ENCODE results near the gene FBN3.

FBN3 gene

GRCh38 chr19:8148410-8149260 lies 757 bp downstream of the FBN3 start:
- no peak for DNase-seq

GRCh38 chr19:8148088-8148409 lies 1.3 kb downstream of the FBN3 start:
- DNase-seq, result no peak

- no peak for DNase-seq
Observed at GRCh38 chr19:8147582-8147978, 1.8 kb downstream of the FBN3 start.

- no peak for DNase-seq
Observed at GRCh38 chr19:8146877-8147581, 2.4 kb downstream of the FBN3 start.

- no peak for DNase-seq
Observed at GRCh38 chr19:8144273-8144995, 5.0 kb downstream of the FBN3 start.

- DNase-seq, result no peak
Observed at GRCh38 chr19:8143041-8143440, 6.4 kb downstream of the FBN3 start.

- DNase-seq, result no peak
Observed at GRCh38 chr19:8142513-8142900, 6.9 kb downstream of the FBN3 start.

GRCh38 chr19:8141726-8142512 lies 7.5 kb downstream of the FBN3 start:
- DNase-seq, result no peak

GRCh38 chr19:8138201-8138600 lies 11.2 kb downstream of the FBN3 start:
- no peak for DNase-seq

GRCh38 chr19:8137425-8137824 lies 12.0 kb downstream of the FBN3 start:
- no peak for DNase-seq

- no peak for DNase-seq
Observed at GRCh38 chr19:8135946-8136618, 13.3 kb downstream of the FBN3 start.

- DNase-seq, result no peak
Observed at GRCh38 chr19:8132858-8133458, 16.4 kb downstream of the FBN3 start.

GRCh38 chr19:8131517-8131916 lies 17.9 kb downstream of the FBN3 start:
- no peak for DNase-seq

- DNase-seq, result no peak
Observed at GRCh38 chr19:8129061-8129618, 20.3 kb downstream of the FBN3 start.

GRCh38 chr19:8128551-8128950 lies 20.8 kb downstream of the FBN3 start:
- DNase-seq, result no peak

GRCh38 chr19:8127311-8127710 lies 22.1 kb downstream of the FBN3 start:
- no peak for DNase-seq

- no peak for DNase-seq
Observed at GRCh38 chr19:8126511-8126910, 22.9 kb downstream of the FBN3 start.

GRCh38 chr19:8126008-8126407 lies 23.4 kb downstream of the FBN3 start:
- DNase-seq, result no peak

GRCh38 chr19:8123683-8124082 lies 25.7 kb downstream of the FBN3 start:
- no peak for DNase-seq

- no peak for DNase-seq
Observed at GRCh38 chr19:8120636-8121480, 28.5 kb downstream of the FBN3 start.

GRCh38 chr19:8117991-8118390 lies 31.4 kb downstream of the FBN3 start:
- no peak for DNase-seq

Measured in Kasumi-1 (cell line).